ENCODE data around the gene PLAC9.

DNA sequence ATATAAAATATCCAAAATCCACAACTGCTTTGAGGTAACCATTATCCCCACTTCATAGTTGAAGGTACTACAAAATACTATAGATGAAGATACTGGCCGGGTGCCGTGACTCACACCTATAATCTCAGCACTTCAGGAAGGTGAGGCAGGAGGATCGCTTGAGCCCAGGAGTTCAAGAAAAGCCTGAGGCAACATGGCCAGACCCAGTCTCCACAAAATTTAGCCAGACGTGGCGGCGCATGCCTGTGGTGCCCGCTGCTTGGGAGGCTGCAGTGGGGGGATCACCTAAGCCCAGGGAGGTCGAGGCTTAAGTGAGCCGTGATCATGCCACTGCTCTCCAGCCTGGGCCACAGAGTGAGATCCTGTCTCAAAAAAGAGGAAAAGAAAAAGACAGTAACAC lies 32.4 kb upstream of the PLAC9 start:
- TF ChIP-seq, protein P1, sequence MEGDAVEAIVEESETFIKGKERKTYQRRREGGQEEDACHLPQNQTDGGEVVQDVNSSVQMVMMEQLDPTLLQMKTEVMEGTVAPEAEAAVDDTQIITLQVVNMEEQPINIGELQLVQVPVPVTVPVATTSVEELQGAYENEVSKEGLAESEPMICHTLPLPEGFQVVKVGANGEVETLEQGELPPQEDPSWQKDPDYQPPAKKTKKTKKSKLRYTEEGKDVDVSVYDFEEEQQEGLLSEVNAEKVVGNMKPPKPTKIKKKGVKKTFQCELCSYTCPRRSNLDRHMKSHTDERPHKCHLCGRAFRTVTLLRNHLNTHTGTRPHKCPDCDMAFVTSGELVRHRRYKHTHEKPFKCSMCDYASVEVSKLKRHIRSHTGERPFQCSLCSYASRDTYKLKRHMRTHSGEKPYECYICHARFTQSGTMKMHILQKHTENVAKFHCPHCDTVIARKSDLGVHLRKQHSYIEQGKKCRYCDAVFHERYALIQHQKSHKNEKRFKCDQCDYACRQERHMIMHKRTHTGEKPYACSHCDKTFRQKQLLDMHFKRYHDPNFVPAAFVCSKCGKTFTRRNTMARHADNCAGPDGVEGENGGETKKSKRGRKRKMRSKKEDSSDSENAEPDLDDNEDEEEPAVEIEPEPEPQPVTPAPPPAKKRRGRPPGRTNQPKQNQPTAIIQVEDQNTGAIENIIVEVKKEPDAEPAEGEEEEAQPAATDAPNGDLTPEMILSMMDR (IDR thresholded peaks at IDR 0.05; ENCODE audit: insufficient read depth, low read depth, low read length), result no peak
- TF ChIP-seq EZH2 (IDR thresholded peaks at IDR 0.05; ENCODE audit: insufficient read depth, low read length), result no peak

Data from astrocyte (in vitro differentiated cells and primary cell).